K562 (cell line): Measurements from ENCODE around the gene SYN1. TPM values are rescaled to one million over a fixed set of nuclear protein-coding genes. Genes with fewer than 3 reads are reported as not detected.

Experiments
- ATAC-seq: fragments of 200-7000 bp; cut with Tn5 transposase; 3 replicates; pipeline ENCODE4 v1.9.1; 2020; ENCODE audit warnings: moderate library complexity
- BruUV-seq: library from RNA; stranded (reverse); fragments of 400-500 nt; replicated peaks from 2 replicates; lab custom pipeline; 2021; lab: Mats Ljungman, UMichigan
- CTCF ChIA-PET: fragments of 300-600 bp; formaldehyde crosslinking; extraction: SDS; loops from one replicate; lab custom pipeline; 2021; ENCODE audit warnings: low intra/inter-chr PET ratio; lab: Yijun Ruan, JAX
- POLR2A ChIA-PET: fragments of 300-600, 350-650 bp; sonication (Branson Sonifier 250); formaldehyde crosslinking; extraction: SDS; loops from one replicate; lab custom pipeline; 2021; ENCODE audit warnings: antibody characterized with exemption, inconsistent platforms; lab: Yijun Ruan, JAX
- DNase-seq, 4 experiments: peaks; one replicate each; pipeline versions ENCODE4 v3.0.0 to v3.0.0-alpha.2; 2011 to 2018; ENCODE audit warnings: low spot score in 3 of 4, mixed read lengths in 3 of 4; ENCODE audit errors: extremely low read depth in 1 of 4
- FAIRE-seq: peaks from 2 replicates; lab custom pipeline; 2011; peaks lifted over from hg19 to GRCh38; lab: Jason Lieb, UNC
- H2AFZ ChIP-seq: 2 replicates; pipeline ENCODE4 v1.6.0; 2011; ENCODE audit warnings: low read depth, low read length, control low read depth, inconsistent platforms
- H3K27ac ChIP-seq: fragments of 200-600 bp; 3 replicates; pipeline ENCODE4 v1.8.0; 2011; ENCODE audit warnings: low read depth, mild to moderate bottlenecking, control low read depth, inconsistent platforms, low read length, moderate library complexity, mixed read lengths; ENCODE audit errors: extremely low read depth
- H3K27me3 ChIP-seq, 2 experiments: fragments of 300-600 bp in 1 of 2; 2 replicates in 1 of 2; 3 replicates in 1 of 2; pipeline versions ENCODE4 v1.6.0 to v1.8.0; 2011; ENCODE audit warnings: inconsistent platforms in 2 of 2, low read length in 2 of 2, mild to moderate bottlenecking in 1 of 2, mixed read lengths in 1 of 2, moderate library complexity in 1 of 2; ENCODE audit not compliant: control insufficient read depth in 2 of 2, insufficient read depth in 2 of 2
- H3K36me3 ChIP-seq: fragments of 300-600 bp; 3 replicates; pipeline ENCODE4 v1.8.0; 2011; ENCODE audit warnings: mild to moderate bottlenecking, low read length, inconsistent platforms; ENCODE audit not compliant: control insufficient read depth, insufficient read depth
- H3K4me1 ChIP-seq, 2 experiments: fragments of 200-600 bp in 1 of 2; replicated peaks in 1 of 2; 2 replicates in 1 of 2; 3 replicates in 1 of 2; pipeline versions ENCODE4 v1.5.1 to v1.8.0; 2011; ENCODE audit warnings: inconsistent platforms in 2 of 2, low read length in 2 of 2, mild to moderate bottlenecking in 1 of 2, mixed read lengths in 1 of 2, moderate library complexity in 1 of 2; ENCODE audit not compliant: control insufficient read depth in 2 of 2, insufficient read depth in 2 of 2
- H3K4me2 ChIP-seq: 2 replicates; pipeline ENCODE4 v1.6.1; 2011; ENCODE audit warnings: low read length, control low read depth, inconsistent platforms, mixed read lengths; ENCODE audit not compliant: insufficient read depth
- H3K4me3 ChIP-seq: fragments of 200-600 bp; sonication (generic), shearing (Covaris generic); 2 replicates; pipeline ENCODE4 v1.5.1; 2016; ENCODE audit warnings: control low read depth, inconsistent platforms
- H3K79me2 ChIP-seq: fragments of 200-600 bp; 3 replicates; pipeline ENCODE4 v1.8.0; 2011; ENCODE audit warnings: low read length, inconsistent platforms; ENCODE audit not compliant: control insufficient read depth, insufficient read depth
- H3K9ac ChIP-seq, 2 experiments: 2 replicates each; pipeline versions ENCODE4 v1.6.0 to v1.6.1; 2011; ENCODE audit warnings: low read depth in 2 of 2, low read length in 2 of 2, control low read depth in 1 of 2, inconsistent platforms in 1 of 2, mild to moderate bottlenecking in 1 of 2, mixed read lengths in 1 of 2; ENCODE audit not compliant: insufficient read depth in 1 of 2
- H3K9me1 ChIP-seq: one replicate; pipeline ENCODE4 v1.6.0; 2011; ENCODE audit warnings: inconsistent platforms, mild to moderate bottlenecking, low read length, moderate library complexity; ENCODE audit not compliant: control insufficient read depth, insufficient read depth
- H3K9me3 ChIP-seq: replicated peaks from 2 replicates; pipeline ENCODE4 v1.5.1; 2011; ENCODE audit warnings: low read depth, low read length, inconsistent platforms; ENCODE audit not compliant: control insufficient read depth, insufficient read depth
- H4K20me1 ChIP-seq: replicated peaks from 2 replicates; pipeline ENCODE4 v1.6.1; 2011; ENCODE audit warnings: low read length, inconsistent platforms, mixed read lengths; ENCODE audit not compliant: control insufficient read depth, insufficient read depth
- CLOCK ChIP-seq: fragments of 250-450 bp; sonication (Bioruptor Pico); IDR thresholded peaks from 2 replicates; pipeline ENCODE4 v1.4.0; 2020; ENCODE audit warnings: mild to moderate bottlenecking, moderate library complexity, borderline replicate concordance
- CTCF ChIP-seq, 3 experiments: IDR thresholded peaks in 2 of 3; conservative IDR thresholded peaks in 1 of 3; 2 replicates each; pipeline ENCODE4 v1.5.1; 2011 to 2012; ENCODE audit warnings: low read length in 3 of 3, mild to moderate bottlenecking in 3 of 3, control low read depth in 2 of 3, improper control_type of control experiment in 1 of 3, inconsistent platforms in 1 of 3, low read depth in 1 of 3, mixed read lengths in 1 of 3, moderate library complexity in 1 of 3; ENCODE audit not compliant: insufficient read depth in 2 of 3
- ESRRB ChIP-seq: fragments of 250-450 bp; sonication (Bioruptor Pico); IDR thresholded peaks from 2 replicates; pipeline ENCODE4 v1.5.0; 2020; ENCODE audit warnings: mild to moderate bottlenecking, moderate library complexity, borderline replicate concordance
- FOXP1 ChIP-seq: sonication (generic); formaldehyde crosslinking; IDR thresholded peaks from 2 replicates; pipeline ENCODE4 v1.8.0; 2022; ENCODE audit warnings: mild to moderate bottlenecking, missing genetic modification reagents
- HNRNPH1 ChIP-seq: fragments of 200-400 bp; formaldehyde crosslinking; optimal IDR thresholded peaks from 2 replicates; pipeline ENCODE3; 2017; ENCODE audit warnings: low read depth, mild to moderate bottlenecking, low read length, moderate library complexity
- LEF1 ChIP-seq: fragments of 450-650 bp; IDR thresholded peaks from 2 replicates; pipeline ENCODE4 v1.6.1; 2016; ENCODE audit warnings: mild to moderate bottlenecking
- RBM39 ChIP-seq: fragments of 200-400 bp; formaldehyde crosslinking; optimal IDR thresholded peaks from 2 replicates; pipeline ENCODE3; 2018; ENCODE audit warnings: low read depth, low read length
- SIRT6 ChIP-seq: IDR thresholded peaks from one replicate; pipeline ENCODE4 v1.6.1; 2012; ENCODE audit warnings: low read depth, mild to moderate bottlenecking, control low read depth, inconsistent platforms, low read length, moderate library complexity
- SMC3 ChIP-seq: conservative IDR thresholded peaks from 2 replicates; pipeline ENCODE4 v1.6.1; 2011; ENCODE audit warnings: low read depth, low read length, improper control_type of control experiment; ENCODE audit not compliant: insufficient read depth
- ZNF12 ChIP-seq: sonication (generic); formaldehyde crosslinking; IDR thresholded peaks from 2 replicates; pipeline ENCODE4 v1.4.0; 2020; ENCODE audit warnings: mild to moderate bottlenecking, missing genetic modification reagents
- WGBS: fragments of 100-300 bp; shearing (Covaris generic); methylation state at CpG from one replicate; pipeline ENCODE4 v1.1.6; 2016; ENCODE audit warnings: low coverage, mixed read lengths; ENCODE audit not compliant: insufficient coverage; ENCODE audit errors: missing lambda C conversion rate; 5-methylcytosine and 5-hydroxymethylcytosine counted together
- in situ Hi-C: fragments of 300-500 bp; cut with MboI; formaldehyde crosslinking; loops from 4 replicates; pipeline ENCODE4 v1.15.0; 2018; ENCODE audit warnings: inconsistent platforms, mixed read lengths
- intact Hi-C: fragments of 100-400 bp; cut with micrococcal nuclease; formaldehyde crosslinking; loops from 2 replicates; pipeline ENCODE4 v1.14.2; 2022
- polyA plus RNA-seq, 8 experiments: library from polyadenylated mRNA; depleted of rRNA in 4 of 8; stranded (reverse) in 5 of 8; unstranded in 3 of 8; fragments of >200 nt; fragmentation: Nextera tagmentation in 2 of 8; fragmentation: Illumina TruSeq in 1 of 8; extraction: Ambion mirVana in 2 of 8; extraction: Trizol in 1 of 8; gene quantifications; 2 replicates each; pipeline versions ENCODE4 v1.2.1 to v1.2.3, GENCODE V29; 2011 to 2014; ENCODE audit warnings: inconsistent platforms in 1 of 8, missing spikeins in 1 of 8
- total RNA-seq, 7 experiments: library from RNA; depleted of rRNA in 6 of 7; stranded (reverse); fragments of >200 nt in 6 of 7; fragmentation: Illumina TruSeq in 2 of 7; extraction: Trizol in 2 of 7; gene quantifications; 2 replicates each; pipeline versions ENCODE4 v1.2.1 to v1.2.3, GENCODE V29; 2011 to 2021; ENCODE audit warnings: low replicate concordance in 1 of 7
- TF ChIP-seq, protein P1 (sequence below): fragments of 250-450 bp; sonication (Bioruptor Pico); IDR thresholded peaks from 2 replicates; pipeline ENCODE4 v1.5.0; 2021
- TF ChIP-seq, protein P2 (sequence below), 2 experiments: fragments of 450-650 bp in 1 of 2; sonication (generic) in 1 of 2; formaldehyde crosslinking in 1 of 2; IDR thresholded peaks in 1 of 2; conservative IDR thresholded peaks in 1 of 2; 2 replicates each; pipeline versions ENCODE4 v1.6.1 to v1.8.1; 2016 to 2023; ENCODE audit warnings: mild to moderate bottlenecking in 2 of 2, moderate library complexity in 2 of 2, inconsistent platforms in 1 of 2, missing genetic modification reagents in 1 of 2
- TF ChIP-seq, protein P3 (sequence below), 2 experiments: fragments of 450-650 bp; conservative IDR thresholded peaks; 2 replicates each; pipeline ENCODE4 v1.6.1; 2017; ENCODE audit warnings: mild to moderate bottlenecking in 2 of 2, moderate library complexity in 2 of 2

The SYN1 gene
- total and polyA plus RNA-seq, 9 of the 15 experiments (the other 6 are each of a cell fraction or from before 2014, with no cell fraction given), result 0.01 to 0.28 (median 0.18) TPM; not detected in 2

DNA sequence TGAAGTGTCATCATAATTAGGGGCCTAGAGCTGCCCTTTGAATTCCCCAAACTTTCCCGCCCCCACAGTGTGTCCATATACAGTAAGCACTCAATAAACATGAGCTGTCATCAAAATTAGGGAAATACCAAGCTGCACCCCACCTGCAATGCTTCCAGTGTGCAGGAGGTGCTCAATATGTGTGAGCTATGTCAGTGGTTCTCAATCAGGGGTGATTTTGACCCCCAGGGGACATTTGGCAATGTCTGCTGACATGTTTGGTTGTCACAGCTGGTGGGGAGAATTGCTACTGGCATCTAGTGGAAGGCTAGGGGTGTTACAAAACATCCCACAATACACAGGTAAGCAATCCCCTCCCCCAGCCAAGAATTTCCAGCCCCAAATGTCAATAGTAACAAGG, 9.3 kb upstream of the SYN1 start:
- in situ Hi-C loops, result no loop called here
- TF ChIP-seq ZNF12 (CRISPR knock-in tag), result no peak
- TF ChIP-seq, protein P1, sequence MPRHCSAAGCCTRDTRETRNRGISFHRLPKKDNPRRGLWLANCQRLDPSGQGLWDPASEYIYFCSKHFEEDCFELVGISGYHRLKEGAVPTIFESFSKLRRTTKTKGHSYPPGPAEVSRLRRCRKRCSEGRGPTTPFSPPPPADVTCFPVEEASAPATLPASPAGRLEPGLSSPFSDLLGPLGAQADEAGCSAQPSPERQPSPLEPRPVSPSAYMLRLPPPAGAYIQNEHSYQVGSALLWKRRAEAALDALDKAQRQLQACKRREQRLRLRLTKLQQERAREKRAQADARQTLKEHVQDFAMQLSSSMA (CRISPR knock-in tag), result no peak
- TF ChIP-seq LEF1, result no peak
- TF ChIP-seq ESRRB, result no peak
- no peak for TF ChIP-seq CLOCK
- TF ChIP-seq, protein P2, sequence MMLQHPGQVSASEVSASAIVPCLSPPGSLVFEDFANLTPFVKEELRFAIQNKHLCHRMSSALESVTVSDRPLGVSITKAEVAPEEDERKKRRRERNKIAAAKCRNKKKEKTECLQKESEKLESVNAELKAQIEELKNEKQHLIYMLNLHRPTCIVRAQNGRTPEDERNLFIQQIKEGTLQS (IDR thresholded peaks at IDR 0.05), result no peak
- TF ChIP-seq, protein P2 (CRISPR knock-in tag; conservative IDR thresholded peaks at IDR 0.05), result no peak
- peak; percentile 15 to 40 (median 26); a peak in 3 of 6 replicates for TF ChIP-seq CTCF (IDR thresholded peaks at IDR 0.05 in 2 of 3, conservative IDR thresholded peaks at IDR 0.05 in 1 of 3; ENCODE audit: insufficient read depth in 2 of 3, low read depth in 1 of 3, low read length in 3 of 3)
- no peak for TF ChIP-seq SIRT6
- TF ChIP-seq RBM39, result no peak
- no peak for TF ChIP-seq FOXP1 (CRISPR knock-in tag)
- TF ChIP-seq, protein P3, sequence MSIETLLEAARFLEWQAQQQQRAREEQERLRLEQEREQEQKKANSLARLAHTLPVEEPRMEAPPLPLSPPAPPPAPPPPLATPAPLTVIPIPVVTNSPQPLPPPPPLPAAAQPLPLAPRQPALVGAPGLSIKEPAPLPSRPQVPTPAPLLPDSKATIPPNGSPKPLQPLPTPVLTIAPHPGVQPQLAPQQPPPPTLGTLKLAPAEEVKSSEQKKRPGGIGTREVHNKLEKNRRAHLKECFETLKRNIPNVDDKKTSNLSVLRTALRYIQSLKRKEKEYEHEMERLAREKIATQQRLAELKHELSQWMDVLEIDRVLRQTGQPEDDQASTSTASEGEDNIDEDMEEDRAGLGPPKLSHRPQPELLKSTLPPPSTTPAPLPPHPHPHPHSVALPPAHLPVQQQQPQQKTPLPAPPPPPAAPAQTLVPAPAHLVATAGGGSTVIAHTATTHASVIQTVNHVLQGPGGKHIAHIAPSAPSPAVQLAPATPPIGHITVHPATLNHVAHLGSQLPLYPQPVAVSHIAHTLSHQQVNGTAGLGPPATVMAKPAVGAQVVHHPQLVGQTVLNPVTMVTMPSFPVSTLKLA (conservative IDR thresholded peaks at IDR 0.05), result no peak
- no peak for TF ChIP-seq SMC3
- TF ChIP-seq HNRNPH1, result no peak

More for the DNA sequence above, 9.3 kb upstream of the SYN1 start:
- Histone ChIP-seq H3K27ac (no peak overlapping the region), H3K9me3 (no peaks in the 10 kb centered on the region), H3K36me3 (no peaks in the 10 kb centered on the region), H3K4me3 (no peak overlapping the region), H3K9ac (no peak overlapping the region), H3K27me3 (peaks cover 0 to 15% of the 10 kb centered on the region in 2 experiments; a peak in 2 of 5 replicates), H3K79me2 (no peaks in the 10 kb centered on the region), H3K9me1 (no peaks in the 10 kb centered on the region), H3K4me2 (no peak overlapping the region), H4K20me1 (no peaks in the 10 kb centered on the region; the same call in 1 of the 2 replicates), H3K4me1 (peaks cover 11 to 12% of the 10 kb centered on the region in 2 experiments), H2AFZ (no peak overlapping the region)
- ChIA-PET POLR2A (no interaction called here), CTCF (no interaction called here)
- WGBS, result 89% methylated on average over 1 of the region's 1 CpG
- no TSS peak for BruUV-seq
- ATAC-seq (peak; percentile 44), FAIRE-seq (peak; percentile 74), DNase-seq (peak in 1 of 4 experiments; percentile 29)
- intact Hi-C loops, result no loop called here
